GM18907 (cell line): ENCODE results near the gene PDXK.

Source experiments
- ATAC-seq: cut with Tn5 transposase; IDR thresholded peaks from one replicate; pipeline ENCODE4 v1.9.1; 2021; ENCODE audit warnings: mild to moderate bottlenecking, moderate library complexity; ENCODE audit not compliant: unreplicated experiment

Gene PDXK

DNA sequence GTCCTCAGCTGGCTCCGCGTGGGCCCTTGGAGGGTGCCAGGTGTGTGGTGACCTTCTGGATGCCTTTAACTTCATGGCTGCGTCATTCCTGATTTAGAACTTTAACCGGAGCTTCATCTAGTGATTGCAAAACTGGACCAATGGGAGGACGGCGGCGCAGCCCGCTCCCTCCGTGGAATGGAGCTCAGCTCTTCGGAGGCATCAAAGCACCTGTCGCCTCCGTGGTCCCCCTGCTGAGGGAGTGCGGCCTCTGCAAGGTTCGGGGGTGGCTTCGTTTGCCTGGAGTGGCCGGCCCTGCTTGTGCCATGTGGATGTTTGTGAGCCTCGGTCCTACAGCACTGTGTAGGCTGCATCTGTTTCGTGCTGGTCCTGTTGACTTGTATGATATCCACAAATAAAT lies 43.0 kb downstream of the PDXK start:
- ATAC-seq = no peak

DNA sequence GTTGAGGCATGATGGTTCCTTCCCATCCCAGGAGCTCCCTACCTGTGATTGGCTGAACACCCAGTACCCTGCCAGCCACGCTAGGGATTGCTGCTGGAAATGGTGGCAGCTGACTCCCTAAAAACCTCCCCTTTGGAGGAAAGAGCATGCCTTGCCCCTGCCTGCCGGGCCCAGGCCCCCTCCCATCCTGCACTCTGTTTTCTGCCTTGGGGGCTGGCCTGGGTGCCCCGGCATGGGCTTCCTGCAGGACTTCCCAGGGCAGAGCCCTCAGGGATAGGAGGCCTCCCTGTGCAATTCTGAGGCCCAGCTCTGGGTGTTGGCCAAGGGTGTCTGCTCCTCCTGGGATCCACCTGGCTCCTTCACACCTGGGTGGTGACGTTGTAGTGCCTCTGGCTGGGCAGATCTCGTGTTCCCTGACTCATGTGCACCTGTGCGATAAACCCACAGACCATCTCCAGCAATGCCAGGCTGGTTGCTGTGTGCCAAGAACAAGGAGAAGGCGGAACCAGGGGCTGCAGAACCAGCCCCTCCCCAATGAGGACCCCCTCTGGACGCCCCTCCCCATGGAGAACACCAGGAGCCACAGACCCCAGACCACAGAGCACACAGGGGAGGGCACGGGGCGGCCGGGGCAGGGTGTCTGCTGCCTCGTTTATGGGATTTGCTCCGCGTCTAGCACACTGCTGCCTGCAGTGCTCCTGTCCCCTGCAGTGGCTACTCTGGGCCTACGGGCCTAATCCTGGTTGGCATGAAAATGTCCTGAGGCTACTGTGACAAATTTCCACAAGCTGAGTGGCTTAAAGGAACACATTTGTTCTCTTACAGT lies 43.6 kb downstream of the PDXK start:
- ATAC-seq = no peak

DNA sequence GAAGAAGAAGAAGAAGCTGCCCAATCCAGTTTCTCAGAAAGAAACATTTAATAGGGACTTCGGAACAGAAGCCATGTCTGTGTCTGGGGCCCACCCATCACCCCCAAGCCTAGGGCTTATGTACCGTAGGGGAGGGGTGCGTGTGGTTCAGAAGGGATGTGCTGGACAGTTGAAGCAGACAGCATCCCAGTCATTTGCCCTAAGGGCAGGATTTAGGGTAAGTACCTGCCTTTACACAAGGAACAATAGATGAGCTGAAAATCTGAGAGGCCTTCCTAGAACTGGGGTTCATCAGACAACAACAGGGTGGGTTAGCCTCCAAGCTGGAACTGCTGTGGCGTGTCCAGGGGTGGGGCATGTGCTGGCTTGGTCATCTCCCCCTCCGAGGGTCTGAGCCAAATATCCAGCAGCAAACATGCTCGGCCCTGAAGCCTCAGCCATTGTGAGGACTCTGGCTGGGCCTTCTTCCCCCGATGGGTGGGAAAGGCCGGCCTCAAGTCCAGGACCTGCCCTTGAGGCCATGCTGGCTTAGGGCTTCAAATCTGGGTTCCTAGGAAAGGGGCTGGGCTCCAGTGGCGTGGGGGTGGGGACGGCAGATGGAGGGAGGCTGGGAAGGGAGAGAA lies 45.1 kb downstream of the PDXK start:
- ATAC-seq = no peak

DNA sequence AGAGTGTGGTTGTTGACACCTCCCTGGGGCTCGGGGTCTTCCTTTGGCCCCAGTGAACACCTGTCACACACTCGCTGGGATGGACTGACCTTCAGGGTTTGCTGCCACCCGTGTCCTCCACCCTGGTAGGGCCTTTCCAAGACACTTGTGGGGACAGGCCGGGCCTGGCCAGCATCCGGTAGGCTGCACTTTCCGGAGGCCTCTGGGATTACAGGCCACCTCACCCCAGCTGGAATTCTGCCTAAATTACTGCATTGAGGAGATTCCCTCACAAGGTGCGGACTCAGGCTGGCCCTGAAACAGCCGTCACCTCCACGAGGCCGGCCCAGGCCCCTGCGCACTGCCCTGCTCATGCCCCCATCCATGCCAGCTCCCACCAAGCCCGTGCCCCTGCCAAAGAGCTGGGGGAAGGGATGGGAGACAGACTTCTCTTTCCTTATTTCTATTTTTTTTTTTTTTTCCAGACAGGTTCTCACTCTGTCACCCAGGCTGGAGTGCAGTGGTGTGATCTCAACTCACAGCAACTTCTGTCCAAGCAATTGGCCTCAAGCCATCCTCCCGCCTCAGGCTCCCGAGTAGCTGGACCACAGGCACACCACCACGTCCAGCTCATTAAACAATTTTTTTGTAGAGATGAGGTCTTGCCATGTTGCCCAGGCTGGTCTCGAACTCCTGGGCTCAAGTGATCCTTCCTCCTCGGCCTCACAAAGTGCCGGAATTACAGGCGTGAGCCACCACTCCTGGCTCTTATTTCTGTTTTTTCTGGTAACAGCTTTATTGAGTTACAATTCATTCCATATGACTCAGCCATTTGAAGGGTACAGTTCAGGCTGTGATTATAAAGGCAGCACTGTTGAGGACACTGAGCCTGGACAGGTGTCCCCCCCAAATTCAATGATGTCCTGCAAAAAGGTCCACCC lies 45.9 kb downstream of the PDXK start:
- ATAC-seq = no peak

DNA sequence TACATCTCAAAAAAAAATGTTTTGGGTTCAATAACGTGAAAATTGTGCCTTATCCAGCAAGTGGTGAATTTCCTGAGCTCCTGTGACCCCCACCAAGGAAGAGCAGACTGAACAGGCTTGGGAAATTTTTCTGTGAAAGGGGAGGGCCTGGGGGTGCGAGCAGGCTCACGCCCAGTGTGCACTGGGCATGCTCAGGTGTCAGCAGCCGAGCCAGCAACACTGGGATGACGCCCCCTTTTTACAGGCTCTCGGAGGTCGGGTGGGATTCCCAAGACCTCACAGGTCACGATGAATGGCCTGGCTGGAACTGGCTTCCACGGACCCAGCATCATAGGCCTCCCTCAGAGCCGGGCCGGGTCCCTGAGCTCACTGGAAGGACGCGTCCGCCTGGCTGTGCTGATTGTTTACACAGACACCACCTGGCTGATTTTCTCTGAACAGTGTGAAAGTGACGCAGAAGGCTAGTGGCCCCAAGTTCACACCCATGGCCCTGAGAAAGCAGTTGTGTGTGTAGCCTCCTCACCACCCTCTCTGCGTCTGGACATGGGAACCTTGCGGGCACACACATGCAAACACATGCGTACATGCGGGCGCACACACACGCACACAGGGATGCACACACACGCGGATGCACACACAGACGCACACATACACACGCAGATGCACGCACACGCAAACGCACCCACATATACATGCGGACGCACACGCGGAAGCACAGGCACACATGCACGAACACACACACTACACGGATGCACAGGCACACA lies 48.0 kb downstream of the PDXK start:
- ATAC-seq = no peak

DNA sequence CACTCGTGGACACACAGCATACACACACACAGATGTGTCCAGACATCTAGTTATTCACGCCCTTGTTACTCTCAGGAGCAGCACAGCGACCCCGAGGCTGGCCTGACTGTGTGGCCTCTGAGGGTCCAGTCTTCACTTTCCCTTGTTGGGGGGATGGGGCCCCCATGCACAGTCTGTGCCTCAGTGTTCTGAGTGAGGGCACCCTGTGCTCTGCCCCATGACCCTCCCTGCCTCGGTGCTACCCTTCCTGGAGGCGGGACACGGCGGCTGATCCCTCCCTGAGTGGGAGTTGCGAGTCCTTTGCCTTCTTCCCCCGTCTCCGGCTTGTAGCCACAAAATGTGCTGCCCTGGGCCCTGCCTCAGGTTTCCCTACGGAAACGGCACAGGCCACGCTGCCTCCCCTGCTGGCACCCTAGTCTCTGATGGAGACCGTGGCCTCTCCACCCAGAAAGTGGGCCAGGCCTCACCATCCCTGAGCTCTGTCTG lies 48.6 kb downstream of the PDXK start:
- no peak for ATAC-seq

DNA sequence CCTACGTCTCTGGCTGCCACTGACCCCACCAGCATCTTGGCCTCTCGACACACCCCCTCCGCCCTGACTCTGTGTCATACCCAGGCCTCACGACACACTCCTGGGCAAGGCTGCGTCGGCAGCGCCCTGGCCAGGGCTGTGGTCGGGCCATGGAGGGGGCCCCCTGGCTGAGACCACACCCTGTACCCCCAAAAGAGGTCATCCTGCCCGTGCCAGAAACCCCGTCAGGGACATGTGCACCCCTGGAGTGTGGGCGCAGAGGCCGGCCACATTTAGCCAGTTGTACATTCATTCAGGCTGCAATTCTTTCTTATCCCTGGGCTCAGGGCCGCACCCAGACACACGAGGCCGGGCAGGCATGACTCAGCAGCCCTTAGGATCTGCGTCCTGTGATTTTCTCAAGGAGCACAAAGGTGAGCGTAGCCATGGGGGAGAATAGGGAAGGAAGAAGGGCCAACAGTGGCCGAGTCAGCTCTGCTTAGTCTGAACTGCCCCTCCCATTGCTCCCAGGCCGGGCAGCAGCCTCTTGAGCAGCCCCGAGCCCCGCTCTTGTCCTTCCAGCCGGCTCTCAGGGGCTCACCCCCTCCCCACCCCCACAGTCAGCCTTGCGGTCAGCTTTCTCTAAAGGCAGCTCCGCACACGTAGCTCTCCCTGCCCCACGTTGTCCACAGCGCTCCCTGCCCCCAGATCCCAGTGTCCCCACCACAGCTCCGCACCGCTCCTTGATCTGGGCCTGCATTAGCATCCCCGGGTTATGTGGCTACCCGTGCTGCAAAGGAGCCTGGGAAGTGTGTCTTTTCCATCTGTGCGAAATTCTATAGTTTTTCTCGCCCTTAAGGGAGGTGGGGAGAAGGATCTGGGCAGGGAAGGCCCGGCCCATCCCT lies 49.3 kb downstream of the PDXK start:
- no peak for ATAC-seq

DNA sequence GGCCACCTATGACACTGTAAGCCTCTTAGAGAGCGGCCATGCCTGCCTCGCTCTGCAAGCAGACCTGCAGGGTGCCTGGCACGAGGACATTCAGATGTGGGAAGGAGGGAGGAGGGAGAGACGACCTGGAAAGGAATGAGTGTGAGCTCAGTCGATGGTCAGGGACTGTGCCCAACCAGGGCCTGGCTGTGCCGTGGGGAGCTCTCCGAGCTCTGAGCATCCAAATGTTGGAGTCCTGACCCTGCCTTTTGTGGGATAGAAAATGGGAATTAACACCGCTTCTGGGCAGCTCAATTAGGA lies 49.9 kb downstream of the PDXK start:
- no peak for ATAC-seq

DNA sequence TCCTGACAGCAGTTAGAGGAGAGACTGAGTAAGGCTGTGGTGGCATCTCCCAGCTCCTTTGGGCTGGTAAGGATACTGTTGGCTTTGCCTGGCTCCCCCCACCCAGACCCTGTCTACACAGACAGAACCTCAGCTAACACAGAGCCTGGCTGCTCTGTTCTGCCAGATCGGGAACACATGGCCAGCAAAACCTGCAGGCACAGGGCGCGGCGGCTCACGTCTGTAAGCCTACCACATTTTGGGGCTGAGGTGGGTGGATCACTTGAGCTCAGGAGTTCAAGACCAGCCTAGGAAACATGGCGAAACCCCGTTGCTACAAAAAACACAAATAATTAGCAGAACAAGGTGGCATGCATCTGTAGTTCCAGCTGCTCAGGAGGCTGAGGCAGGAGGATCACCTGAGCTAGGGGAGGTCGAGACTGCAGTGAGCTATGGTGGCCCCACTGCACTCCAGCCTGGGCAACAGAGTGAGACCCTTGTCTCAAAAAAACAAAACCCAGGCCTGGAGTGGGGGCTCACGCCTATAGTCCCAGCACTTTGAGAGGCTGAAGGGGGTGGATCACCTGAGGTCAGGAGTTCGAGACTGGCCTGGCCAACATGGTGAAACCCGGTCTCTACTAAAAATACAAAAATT lies 50.5 kb downstream of the PDXK start:
- ATAC-seq = no peak

DNA sequence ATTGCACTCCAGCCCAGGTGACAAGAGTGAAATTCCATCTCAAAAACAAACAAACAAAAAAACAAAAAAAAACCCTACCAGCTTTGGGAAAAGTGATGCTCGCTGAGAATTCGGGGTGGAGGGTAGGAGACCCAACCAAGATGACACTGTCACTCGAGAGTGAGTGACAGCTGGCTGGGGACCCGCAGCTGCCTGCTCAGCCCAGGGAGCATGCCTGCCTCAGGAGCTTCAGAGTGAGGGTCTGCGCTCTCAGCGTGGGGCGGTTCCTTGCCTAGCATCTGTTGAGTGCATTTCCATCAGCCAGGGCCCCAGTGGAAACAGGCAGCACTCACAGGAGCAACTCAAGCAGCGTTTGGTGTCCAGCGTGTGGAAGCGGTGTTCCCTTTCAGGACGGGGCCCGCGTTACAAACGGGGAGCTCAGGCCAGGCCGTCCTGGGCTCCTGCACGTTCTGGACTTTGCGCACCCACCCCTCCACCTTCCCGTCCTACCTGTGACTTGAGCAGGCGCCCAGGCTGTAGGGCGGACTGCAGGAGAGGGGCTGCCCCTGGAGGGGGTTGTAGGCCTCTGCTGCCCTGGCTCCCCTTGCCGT lies 51.2 kb downstream of the PDXK start:
- ATAC-seq = no peak

DNA sequence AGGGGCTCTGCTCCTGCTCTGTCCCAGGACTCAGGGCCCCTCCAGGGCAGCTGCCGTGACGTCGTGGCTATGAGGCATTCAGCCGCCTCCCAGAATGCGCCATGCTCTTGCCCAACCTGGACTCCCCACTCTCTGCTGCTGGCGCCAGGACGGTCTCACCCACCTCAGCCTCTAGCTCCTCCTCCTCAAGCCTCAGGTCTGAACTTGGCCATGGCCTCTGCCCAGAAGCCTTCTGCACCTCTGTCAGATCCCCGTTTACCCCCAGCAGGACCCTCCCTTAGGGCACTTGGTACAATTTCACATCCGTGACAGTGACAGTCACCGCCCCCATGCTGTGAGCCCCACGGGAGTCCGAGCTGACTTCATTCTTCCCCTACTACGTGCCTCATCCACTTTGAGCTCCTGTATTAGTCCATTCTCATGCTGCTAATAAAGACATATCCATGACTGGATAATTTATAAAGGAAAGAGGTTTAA lies 52.3 kb downstream of the PDXK start:
- ATAC-seq = no peak

DNA sequence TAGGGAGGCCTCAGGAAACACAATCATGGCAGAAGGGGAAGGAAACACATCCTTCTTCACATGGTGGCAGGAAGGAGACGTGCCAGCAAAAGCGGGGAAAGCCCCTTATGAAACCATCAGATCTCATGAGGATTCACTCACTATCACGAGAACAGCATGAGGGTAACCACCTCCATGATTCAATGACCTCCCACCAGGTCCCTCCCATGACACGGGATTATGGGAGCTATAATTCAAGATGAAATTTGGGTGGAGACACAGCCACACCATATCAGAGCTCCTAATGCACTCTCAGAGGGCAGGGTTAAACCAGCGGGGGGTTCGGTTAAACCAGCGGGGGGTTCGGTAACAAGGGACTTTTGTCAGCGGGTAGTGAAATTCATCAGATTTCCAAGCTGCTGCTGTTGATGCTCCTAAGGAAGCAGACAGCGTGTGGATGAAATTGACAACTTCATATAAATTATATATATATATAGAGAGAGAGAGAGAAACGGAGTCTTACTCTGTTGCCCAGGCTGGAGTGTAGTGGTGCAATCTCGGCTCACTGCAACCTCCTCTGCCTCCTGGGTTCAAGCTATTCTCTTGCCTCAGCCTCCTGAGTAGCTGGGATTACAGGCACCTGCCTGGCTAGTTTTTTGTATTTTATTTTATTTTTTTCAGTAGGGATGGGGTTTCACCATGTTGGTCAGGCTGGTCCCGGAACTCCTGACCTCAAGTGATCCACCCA lies 52.9 kb downstream of the PDXK start:
- no peak for ATAC-seq

DNA sequence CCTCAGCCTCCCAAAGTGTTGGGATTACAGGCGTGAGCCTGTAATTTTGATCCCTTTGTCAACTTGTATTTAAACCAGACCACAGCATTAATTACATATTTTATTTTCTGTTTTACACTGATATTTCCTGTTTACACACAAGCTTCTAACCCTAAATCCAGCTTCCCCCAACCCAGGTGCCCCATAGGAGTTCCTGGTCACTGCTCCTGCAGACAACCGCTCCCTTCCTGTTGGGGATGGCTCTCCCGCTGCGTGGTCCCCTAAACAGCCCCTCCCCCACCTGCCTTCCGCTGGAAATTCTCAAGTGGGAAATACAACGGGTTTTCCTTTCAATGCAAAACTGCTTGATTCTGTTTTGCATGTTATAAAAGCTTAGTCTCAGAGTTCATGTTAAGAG lies 53.5 kb downstream of the PDXK start:
- ATAC-seq = no peak

DNA sequence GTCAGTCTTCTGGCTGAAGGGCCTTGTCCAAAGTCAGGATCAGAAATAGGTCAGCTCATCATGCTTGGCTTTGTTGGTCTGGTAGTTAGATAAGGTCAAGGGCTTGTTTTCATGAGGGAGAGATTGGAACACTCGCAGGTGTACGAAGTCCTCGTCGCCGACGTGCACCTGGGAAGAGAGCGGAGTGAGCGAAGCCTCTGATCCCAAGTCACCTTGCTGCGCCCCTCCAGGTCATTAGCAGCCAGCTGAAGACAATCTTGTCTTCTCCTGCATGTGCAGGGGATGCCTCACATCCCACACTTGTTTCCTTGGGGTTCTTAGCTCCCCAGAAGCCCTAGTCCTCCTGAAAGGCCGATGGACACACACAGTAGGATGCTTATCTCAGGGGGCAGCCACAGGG lies 55.2 kb downstream of the PDXK start:
- ATAC-seq = no peak

DNA sequence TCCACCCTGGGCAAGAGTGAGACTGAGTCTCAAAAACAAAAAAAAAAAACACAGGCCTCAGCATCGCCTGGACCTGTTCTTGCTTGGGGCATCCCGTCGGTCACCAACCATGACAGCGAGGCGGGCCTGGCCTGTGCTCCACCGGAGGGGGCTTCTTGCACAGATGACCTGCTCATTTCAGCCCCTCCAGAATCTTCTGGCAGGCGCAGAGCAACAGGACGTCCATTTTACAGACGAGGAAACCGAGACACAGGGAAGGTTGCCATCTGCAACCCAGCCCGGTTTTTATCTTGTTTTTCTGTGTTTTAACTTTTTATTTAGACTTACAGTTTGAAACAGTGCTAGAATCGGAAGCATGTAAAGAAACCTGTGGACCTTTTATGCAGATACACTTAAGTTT lies 56.3 kb downstream of the PDXK start:
- no peak for ATAC-seq

DNA sequence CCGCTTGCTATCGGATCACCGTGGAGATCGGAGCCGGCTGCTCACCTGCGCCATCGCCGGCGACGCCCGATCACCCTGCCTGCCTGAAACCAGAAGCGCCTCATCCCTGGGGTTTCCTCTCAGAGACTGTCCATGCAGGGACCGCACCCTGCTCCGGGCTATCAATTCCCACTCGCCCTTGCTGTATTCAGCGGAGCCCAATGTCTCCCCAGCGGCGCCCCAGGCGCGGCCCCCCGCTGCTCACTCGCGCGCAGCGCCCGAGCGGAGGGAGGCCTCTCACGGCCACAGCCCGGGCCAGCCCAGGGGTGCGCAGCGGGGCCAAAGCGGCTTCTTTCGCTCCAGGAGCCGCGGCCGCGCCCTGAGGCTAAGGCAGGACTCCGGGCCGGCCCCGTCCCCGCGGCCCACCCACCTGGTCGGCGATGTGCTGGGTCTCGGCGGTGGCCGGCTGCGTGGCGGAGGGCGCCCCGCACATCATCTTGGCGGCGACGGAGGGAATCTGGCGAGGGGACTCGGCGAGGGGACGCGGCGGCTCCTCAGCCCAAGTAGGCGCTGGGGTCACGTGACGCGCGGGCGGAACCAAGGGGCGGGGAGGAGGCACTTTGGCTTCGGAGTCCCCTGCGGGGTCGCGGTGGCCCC lies 57.0 kb downstream of the PDXK start, which contains the start of gene CSTB:
Gene CSTB, minus strand, starts transcription at position 514 of the 636 bp plus-strand sequence. Its CDS starts 39 bp downstream, at position 475.
- peak; percentile 63 for ATAC-seq

DNA sequence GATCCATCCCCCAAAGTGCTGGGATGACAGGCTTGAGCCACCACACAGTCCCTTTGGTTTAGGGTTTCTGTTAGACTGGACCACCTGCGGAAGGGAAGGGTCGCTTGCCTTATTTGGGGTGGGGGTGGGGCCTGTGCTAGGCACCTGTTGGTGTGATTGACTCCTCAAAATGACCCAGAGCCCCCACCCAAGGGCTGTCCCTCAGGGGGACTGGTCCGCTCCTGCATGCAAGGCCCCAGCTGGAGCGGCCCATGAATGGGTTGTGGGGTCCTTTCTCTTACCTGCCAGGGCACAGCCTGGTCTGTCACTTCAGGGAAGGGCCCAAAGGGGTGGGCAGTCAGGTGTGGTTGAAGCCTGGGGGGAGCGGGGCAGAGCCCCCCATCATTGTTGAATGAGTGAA lies 59.0 kb downstream of the PDXK start:
- no peak for ATAC-seq
